Keratinocyte (primary cell): ENCODE results near the gene GBX2. TPM values are rescaled to one million over a fixed set of nuclear protein-coding genes. Genes with fewer than 3 reads are reported as not detected.

Experiments
- DNase-seq: peaks from one replicate; pipeline ENCODE4 v3.0.0-alpha.2; 2011; ENCODE audit warnings: low read depth, missing footprints, low spot score
- FAIRE-seq: peaks from 2 replicates; lab custom pipeline; 2011; peaks lifted over from hg19 to GRCh38; lab: Jason Lieb, UNC
- H2AFZ ChIP-seq: 2 replicates; pipeline ENCODE4 v1.6.0; 2012; ENCODE audit warnings: low read length, control low read depth, inconsistent platforms; ENCODE audit not compliant: control insufficient read depth
- H3K27ac ChIP-seq: 2 replicates; pipeline ENCODE4 v1.5.1; 2011; ENCODE audit warnings: low read length; ENCODE audit not compliant: control insufficient read depth, insufficient read depth
- H3K27me3 ChIP-seq: 3 replicates; pipeline ENCODE4 v1.6.0; 2011; ENCODE audit warnings: low read length; ENCODE audit not compliant: control insufficient read depth, insufficient read depth; ENCODE audit errors: extremely low read depth
- H3K36me3 ChIP-seq, 2 experiments: 2 replicates in 1 of 2; 3 replicates in 1 of 2; pipeline ENCODE4 v1.5.1; 2011; ENCODE audit warnings: low read length in 2 of 2, mild to moderate bottlenecking in 1 of 2; ENCODE audit not compliant: control insufficient read depth in 2 of 2, insufficient read depth in 2 of 2; ENCODE audit errors: extremely low read depth in 1 of 2
- H3K4me1 ChIP-seq: 3 replicates; pipeline ENCODE4 v1.5.1; 2011; ENCODE audit warnings: low read length; ENCODE audit not compliant: control insufficient read depth, insufficient read depth; ENCODE audit errors: extremely low read depth
- H3K4me2 ChIP-seq: 3 replicates; pipeline ENCODE4 v1.6.0; 2011; ENCODE audit warnings: low read depth, low read length; ENCODE audit not compliant: control insufficient read depth, insufficient read depth; ENCODE audit errors: extremely low read depth
- H3K4me3 ChIP-seq, 3 experiments: fragments of 200-600 bp in 1 of 3; sonication (generic) in 1 of 3; 2 replicates in 2 of 3; 3 replicates in 1 of 3; pipeline ENCODE4 v1.5.1; 2011 to 2016; ENCODE audit warnings: low read length in 3 of 3, mild to moderate bottlenecking in 3 of 3, control low read depth in 2 of 3, inconsistent platforms in 1 of 3, low read depth in 1 of 3, mixed read lengths in 1 of 3, mixed run types in 1 of 3, moderate library complexity in 1 of 3; ENCODE audit not compliant: control insufficient read depth in 2 of 3, insufficient read depth in 2 of 3; ENCODE audit errors: extremely low read depth in 1 of 3
- H3K79me2 ChIP-seq: 2 replicates; pipeline ENCODE4 v1.6.0; 2012; ENCODE audit warnings: low read length; ENCODE audit not compliant: control insufficient read depth, insufficient read depth
- H3K9ac ChIP-seq: 3 replicates; pipeline ENCODE4 v1.6.0; 2011; ENCODE audit warnings: low read length; ENCODE audit not compliant: control insufficient read depth, insufficient read depth; ENCODE audit errors: extremely low read depth
- H3K9me1 ChIP-seq: 3 replicates; pipeline ENCODE4 v1.6.0; 2011; ENCODE audit warnings: low read length; ENCODE audit not compliant: control insufficient read depth, insufficient read depth; ENCODE audit errors: extremely low read depth
- H3K9me3 ChIP-seq: 2 replicates; pipeline ENCODE4 v1.5.1; 2012; ENCODE audit warnings: low read depth, low read length; ENCODE audit not compliant: control insufficient read depth
- H4K20me1 ChIP-seq: 3 replicates; pipeline ENCODE4 v1.6.0; 2011; ENCODE audit warnings: low read length; ENCODE audit not compliant: control insufficient read depth, insufficient read depth; ENCODE audit errors: extremely low read depth
- EZH2 ChIP-seq: IDR thresholded peaks from one replicate; pipeline ENCODE4 v1.6.1; 2012; ENCODE audit warnings: inconsistent platforms, mild to moderate bottlenecking, low read length, moderate library complexity
- dilution Hi-C: fragments of 300-500 bp; cut with MboI; formaldehyde crosslinking; loops from one replicate; pipeline ENCODE4 v1.7.0; 2020; ENCODE audit warnings: low sequenced_read_pairs; ENCODE audit not compliant: extremely low pct_ligation_motif_present
- polyA plus RNA-seq, 5 experiments: library from polyadenylated mRNA; depleted of rRNA in 3 of 5; stranded (reverse) in 3 of 5; stranded (forward) in 1 of 5; unstranded in 1 of 5; fragments of >200 nt; gene quantifications; 1 replicate in 1 of 5; 2 replicates in 3 of 5; 3 replicates in 1 of 5; pipeline versions ENCODE4 v1.2.1 to v1.2.3, GENCODE V29; 2011 to 2012; ENCODE audit warnings: missing spikeins in 2 of 5, low read depth in 1 of 5, low replicate concordance in 1 of 5
- TF ChIP-seq, protein P1 (sequence below), 3 experiments: IDR thresholded peaks in 1 of 3; conservative IDR thresholded peaks in 1 of 3; optimal IDR thresholded peaks in 1 of 3; 2 replicates in 2 of 3; 3 replicates in 1 of 3; pipeline versions ENCODE3 to v1.5.1; 2011; ENCODE audit warnings: low read length in 3 of 3, mild to moderate bottlenecking in 3 of 3, moderate library complexity in 2 of 3, control low read depth in 1 of 3, inconsistent platforms in 1 of 3; ENCODE audit not compliant: insufficient read depth in 2 of 3; ENCODE audit errors: extremely low read depth in 1 of 3

Gene GBX2
- polyA plus RNA-seq, 1 donor (not counting 4 experiments of a cell fraction or from before 2014, with no cell fraction given): 0.17 TPM

DNA sequence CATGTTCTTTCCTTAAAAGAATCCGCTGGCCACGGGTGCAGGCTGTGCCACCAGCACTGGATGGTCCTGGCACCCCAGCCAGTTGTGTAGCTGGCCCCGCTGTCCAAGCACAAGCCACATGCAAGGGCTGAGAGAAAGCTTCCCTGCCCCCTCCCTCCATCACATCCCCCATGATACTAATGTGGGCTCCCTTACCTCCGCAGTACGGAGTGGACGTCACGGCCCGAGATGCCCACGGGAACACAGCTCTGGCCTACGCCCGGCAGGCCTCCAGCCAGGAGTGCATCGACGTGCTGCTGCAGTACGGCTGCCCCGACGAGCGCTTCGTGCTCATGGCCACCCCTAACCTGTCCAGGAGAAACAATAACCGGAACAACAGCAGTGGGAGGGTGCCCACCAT lies 44.5 kb downstream of the GBX2 start:
- Histone ChIP-seq H3K9me1 (no peaks in the 10 kb centered on the region), H3K4me1 (no peaks in the 10 kb centered on the region), H4K20me1 (no peaks in the 10 kb centered on the region), H3K36me3 (peaks cover 0 to 3% of the 10 kb centered on the region in 2 experiments), H3K4me2 (no peak overlapping the region), H3K9me3 (no peaks in the 10 kb centered on the region), H2AFZ (no peak overlapping the region), H3K27ac (no peak overlapping the region), H3K4me3 (no peak overlapping the region), H3K9ac (no peak overlapping the region), H3K27me3 (no peaks in the 10 kb centered on the region), H3K79me2 (no peaks in the 10 kb centered on the region)
- TF ChIP-seq EZH2: no peak
- TF ChIP-seq, protein P1, sequence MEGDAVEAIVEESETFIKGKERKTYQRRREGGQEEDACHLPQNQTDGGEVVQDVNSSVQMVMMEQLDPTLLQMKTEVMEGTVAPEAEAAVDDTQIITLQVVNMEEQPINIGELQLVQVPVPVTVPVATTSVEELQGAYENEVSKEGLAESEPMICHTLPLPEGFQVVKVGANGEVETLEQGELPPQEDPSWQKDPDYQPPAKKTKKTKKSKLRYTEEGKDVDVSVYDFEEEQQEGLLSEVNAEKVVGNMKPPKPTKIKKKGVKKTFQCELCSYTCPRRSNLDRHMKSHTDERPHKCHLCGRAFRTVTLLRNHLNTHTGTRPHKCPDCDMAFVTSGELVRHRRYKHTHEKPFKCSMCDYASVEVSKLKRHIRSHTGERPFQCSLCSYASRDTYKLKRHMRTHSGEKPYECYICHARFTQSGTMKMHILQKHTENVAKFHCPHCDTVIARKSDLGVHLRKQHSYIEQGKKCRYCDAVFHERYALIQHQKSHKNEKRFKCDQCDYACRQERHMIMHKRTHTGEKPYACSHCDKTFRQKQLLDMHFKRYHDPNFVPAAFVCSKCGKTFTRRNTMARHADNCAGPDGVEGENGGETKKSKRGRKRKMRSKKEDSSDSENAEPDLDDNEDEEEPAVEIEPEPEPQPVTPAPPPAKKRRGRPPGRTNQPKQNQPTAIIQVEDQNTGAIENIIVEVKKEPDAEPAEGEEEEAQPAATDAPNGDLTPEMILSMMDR (optimal IDR thresholded peaks at IDR 0.05 in 1 of 3, IDR thresholded peaks at IDR 0.05 in 1 of 3, conservative IDR thresholded peaks at IDR 0.05 in 1 of 3; ENCODE audit: extremely low read depth in 1 of 3, insufficient read depth in 2 of 3, low read length in 3 of 3): no peak
- no peak for FAIRE-seq
- DNase-seq: no peak
- dilution Hi-C loops: no loop called here

DNA sequence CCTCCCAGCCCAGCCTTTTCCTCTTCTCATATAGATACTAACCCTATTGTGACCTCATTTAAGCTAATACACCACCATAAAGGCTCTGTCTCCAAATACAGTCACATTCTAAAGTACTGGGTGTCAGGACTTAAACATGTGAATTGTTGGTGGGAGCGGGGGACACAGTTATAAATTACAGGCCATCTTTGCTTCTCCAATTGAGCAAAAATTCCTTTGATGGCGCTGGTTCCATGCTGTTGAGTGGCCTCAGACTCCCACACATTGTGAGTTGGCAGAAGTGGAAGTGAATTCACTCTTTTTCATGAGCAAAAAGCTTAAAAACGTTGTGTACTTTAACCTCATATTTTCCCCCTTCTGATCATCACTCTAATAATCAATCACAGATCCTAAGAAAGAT lies 46.0 kb downstream of the GBX2 start:
- Histone ChIP-seq H3K9me1 (no peaks in the 10 kb centered on the region), H3K79me2 (no peaks in the 10 kb centered on the region)
- FAIRE-seq: no peak

More for the DNA sequence above, 46.0 kb downstream of the GBX2 start:
- H3K27me3 ChIP-seq: no peaks in the 10 kb centered on the region
- no peak overlapping the region for H3K4me3 ChIP-seq
- H3K9ac ChIP-seq: no peak overlapping the region
- dilution Hi-C loops: no loop called here
- no peak overlapping the region for H2AFZ ChIP-seq
- no peaks in the 10 kb centered on the region for H3K4me1 ChIP-seq
- TF ChIP-seq, protein P1 (optimal IDR thresholded peaks at IDR 0.05 in 1 of 3, IDR thresholded peaks at IDR 0.05 in 1 of 3, conservative IDR thresholded peaks at IDR 0.05 in 1 of 3; ENCODE audit: extremely low read depth in 1 of 3, insufficient read depth in 2 of 3, low read length in 3 of 3): no peak
- TF ChIP-seq EZH2: no peak
- no peak overlapping the region for H3K4me2 ChIP-seq
- no peaks in the 10 kb centered on the region for H3K9me3 ChIP-seq
- peaks cover 0 to 3% of the 10 kb centered on the region in 2 experiments for H3K36me3 ChIP-seq
- H3K27ac ChIP-seq: no peak overlapping the region
- H4K20me1 ChIP-seq: no peaks in the 10 kb centered on the region
- no peak for DNase-seq
